Thyroid gland (tissue), 4 donors: ENCODE data around the gene TMUB2. TPM values are rescaled to one million over a fixed set of nuclear protein-coding genes. Genes with fewer than 3 reads are reported as not detected.
"Not testable (repeated sequence)": the region's sequence is repeated elsewhere in the genome, so short reads cannot be mapped to it uniquely, and the experiment has no call there.

Experiments used
- DNase-seq, 2 donors: peaks; one replicate each; pipeline ENCODE4 v3.0.0-alpha.2; 2019
- H3K27ac ChIP-seq, 3 donors: fragments of 200-600 bp; sonication (generic); 1 replicate in 2 of 3; 2 replicates in 1 of 3; pipeline ENCODE4 v1.5.1; 2016 to 2019; ENCODE audit warnings: mild to moderate bottlenecking in 1 of 3, moderate library complexity in 1 of 3
- H3K27me3 ChIP-seq: fragments of 200-600 bp; sonication (generic); one replicate; pipeline ENCODE4 v1.5.1; 2019
- H3K36me3 ChIP-seq, 2 donors: fragments of 200-600 bp; sonication (generic); one replicate each; pipeline ENCODE4 v1.5.1; 2016 to 2019
- H3K4me1 ChIP-seq, 2 donors: fragments of 200-600 bp; sonication (generic); one replicate each; pipeline ENCODE4 v1.5.1; 2017 to 2019
- H3K4me3 ChIP-seq, 3 donors: fragments of 200-600 bp; sonication (generic); replicated peaks in 1 of 3; 1 replicate in 2 of 3; 2 replicates in 1 of 3; pipeline ENCODE4 v1.5.1; 2016; ENCODE audit warnings: mild to moderate bottlenecking in 1 of 3
- H3K9me3 ChIP-seq: fragments of 200-600 bp; sonication (generic); one replicate; pipeline ENCODE4 v1.5.1; 2017
- POLR2A ChIP-seq, 2 donors: fragments of 450-650 bp; IDR thresholded peaks; one replicate each; pipeline ENCODE4 v1.6.1; 2017; ENCODE audit warnings: antibody characterized with exemption in 2 of 2, mild to moderate bottlenecking in 2 of 2, moderate library complexity in 1 of 2
- WGBS, 2 donors: methylation state at CpG; one replicate each; pipeline ENCODE4 v1.1.5; 2017; 5-methylcytosine and 5-hydroxymethylcytosine counted together
- intact Hi-C: fragments of 100-400 bp; cut with DNase I; formaldehyde crosslinking; loops from one replicate; pipeline ENCODE4 v1.15.1; 2023
- total RNA-seq, 4 donors: library from RNA; depleted of rRNA; stranded (reverse); fragments of >200 nt; gene quantifications; one replicate each; pipeline ENCODE4 v1.2.3, GENCODE V29; 2016
- TF ChIP-seq, protein P1 (sequence below), 6 experiments: fragments of 200-600 bp in 3 of 6; fragments of 450-650 bp in 3 of 6; sonication (generic) in 3 of 6; IDR thresholded peaks; one replicate each; pipeline ENCODE4 v1.5.1; 2016 to 2019; ENCODE audit warnings: antibody characterized with exemption in 6 of 6, mild to moderate bottlenecking in 2 of 6, inconsistent platforms in 1 of 6, moderate library complexity in 1 of 6

TMUB2 gene
- total RNA-seq, 4 donors from 2014 or later, result 30.6 to 50.5 (median 44.6) TPM

- H3K4me3 ChIP-seq, result no peak overlapping the region
These were observed 40.1 kb upstream of the TMUB2 start for GRCh38 chr17:44146375-44147346.

GRCh38 chr17:44147812-44148211 is 39.0 kb upstream of the TMUB2 start:
- intact Hi-C loops, result no loop called here
- DNase-seq, result peak; percentile 46 to 59
- Histone ChIP-seq H3K4me1 (no peaks in the 10 kb centered on the region), H3K27ac (no peak overlapping the region), H3K36me3 (no peaks in the 10 kb centered on the region), H3K9me3 (no peaks in the 10 kb centered on the region), H3K27me3 (no peaks in the 10 kb centered on the region), H3K4me3 (no peak overlapping the region)
- no peak for TF ChIP-seq POLR2A (IDR thresholded peaks at IDR 0.05)
- TF ChIP-seq, protein P1, sequence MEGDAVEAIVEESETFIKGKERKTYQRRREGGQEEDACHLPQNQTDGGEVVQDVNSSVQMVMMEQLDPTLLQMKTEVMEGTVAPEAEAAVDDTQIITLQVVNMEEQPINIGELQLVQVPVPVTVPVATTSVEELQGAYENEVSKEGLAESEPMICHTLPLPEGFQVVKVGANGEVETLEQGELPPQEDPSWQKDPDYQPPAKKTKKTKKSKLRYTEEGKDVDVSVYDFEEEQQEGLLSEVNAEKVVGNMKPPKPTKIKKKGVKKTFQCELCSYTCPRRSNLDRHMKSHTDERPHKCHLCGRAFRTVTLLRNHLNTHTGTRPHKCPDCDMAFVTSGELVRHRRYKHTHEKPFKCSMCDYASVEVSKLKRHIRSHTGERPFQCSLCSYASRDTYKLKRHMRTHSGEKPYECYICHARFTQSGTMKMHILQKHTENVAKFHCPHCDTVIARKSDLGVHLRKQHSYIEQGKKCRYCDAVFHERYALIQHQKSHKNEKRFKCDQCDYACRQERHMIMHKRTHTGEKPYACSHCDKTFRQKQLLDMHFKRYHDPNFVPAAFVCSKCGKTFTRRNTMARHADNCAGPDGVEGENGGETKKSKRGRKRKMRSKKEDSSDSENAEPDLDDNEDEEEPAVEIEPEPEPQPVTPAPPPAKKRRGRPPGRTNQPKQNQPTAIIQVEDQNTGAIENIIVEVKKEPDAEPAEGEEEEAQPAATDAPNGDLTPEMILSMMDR (IDR thresholded peaks at IDR 0.05), result no peak
- 40 to 66% methylated on average over 2 of the region's 4 CpGs for WGBS, 2 donors

More at GRCh38 chr17:44146375-44147346, 40.1 kb upstream of the TMUB2 start:
- H3K36me3 ChIP-seq, result no peaks in the 10 kb centered on the region
- no peak overlapping the region for H3K27ac ChIP-seq
- peaks cover 5 to 6% of the 10 kb centered on the region in 2 donors for H3K4me1 ChIP-seq
- DNase-seq, result no peak
- intact Hi-C loops, result no loop called here
- no peaks in the 10 kb centered on the region for H3K9me3 ChIP-seq
- 34 to 36% methylated on average over 2 of the region's 2 CpGs for WGBS, 2 donors
- no peaks in the 10 kb centered on the region for H3K27me3 ChIP-seq
- TF ChIP-seq POLR2A (IDR thresholded peaks at IDR 0.05), result no peak
- TF ChIP-seq, protein P1 (IDR thresholded peaks at IDR 0.05), result no peak

- DNase-seq, H3K4me1 ChIP-seq, H3K4me3 ChIP-seq, H3K27ac ChIP-seq, intact Hi-C loops, H3K36me3 ChIP-seq, H3K9me3 ChIP-seq, H3K27me3 ChIP-seq: not testable (repeated sequence)
- 91 to 98% methylated on average over 3 of the region's 3 CpGs for WGBS, 2 donors
These were observed 37.7 kb upstream of the TMUB2 start for GRCh38 chr17:44149066-44149465.

DNA sequence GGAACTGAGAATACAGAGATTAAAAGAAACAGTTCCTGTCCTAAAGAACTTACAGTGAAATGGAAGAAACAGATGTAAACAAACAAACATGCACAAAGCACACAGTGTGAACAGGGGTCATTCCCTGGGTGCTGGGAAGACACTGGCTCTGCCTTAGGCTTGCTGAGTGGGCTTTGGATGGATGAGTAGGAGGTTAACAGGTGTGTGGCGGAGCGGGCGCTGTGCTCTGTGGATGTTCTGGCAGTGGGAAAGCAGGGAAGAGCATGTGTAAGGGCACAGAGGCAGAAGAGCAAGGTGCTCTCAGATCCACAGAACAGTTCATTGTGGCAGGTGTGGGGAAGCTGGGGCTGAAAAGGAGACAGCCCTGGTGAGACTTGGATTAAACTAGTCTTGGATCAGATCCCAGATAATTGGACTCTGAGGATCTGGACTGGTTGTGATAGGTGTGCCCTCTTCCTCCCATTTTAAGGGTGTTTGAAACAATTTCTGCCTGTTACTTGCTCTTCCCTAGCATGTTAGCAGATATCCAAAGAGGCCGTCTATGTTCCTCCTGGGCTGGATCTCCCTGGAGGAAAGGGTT is 36.9 kb upstream of the TMUB2 start:
- H3K27ac ChIP-seq, result no peak overlapping the region
- no peaks in the 10 kb centered on the region for H3K9me3 ChIP-seq
- DNase-seq, result no peak
- TF ChIP-seq POLR2A (IDR thresholded peaks at IDR 0.05), result no peak
- TF ChIP-seq, protein P1 (IDR thresholded peaks at IDR 0.05), result no peak
- no peaks in the 10 kb centered on the region for H3K4me1 ChIP-seq
- no peak overlapping the region for H3K4me3 ChIP-seq
- WGBS, 2 donors, result 95 to 97% methylated on average over 4 of the region's 4 CpGs
- H3K27me3 ChIP-seq, result no peaks in the 10 kb centered on the region
- intact Hi-C loops, result no loop called here
- H3K36me3 ChIP-seq, result no peaks in the 10 kb centered on the region

- TF ChIP-seq, protein P1 (IDR thresholded peaks at IDR 0.05), result no peak
- TF ChIP-seq POLR2A (IDR thresholded peaks at IDR 0.05), result no peak
- intact Hi-C loops, result no loop called here
- Histone ChIP-seq H3K27me3 (no peaks in the 10 kb centered on the region), H3K9me3 (no peaks in the 10 kb centered on the region), H3K4me3 (no peak overlapping the region), H3K36me3 (no peaks in the 10 kb centered on the region), H3K4me1 (no peaks in the 10 kb centered on the region), H3K27ac (no peak overlapping the region)
- WGBS, 2 donors, result 98% methylated on average over 4 of the region's 4 CpGs
- DNase-seq, result no peak
These were observed 33.9 kb upstream of the TMUB2 start for GRCh38 chr17:44152875-44153274.
